Measurements from ENCODE around the gene RBM3.

DNA sequence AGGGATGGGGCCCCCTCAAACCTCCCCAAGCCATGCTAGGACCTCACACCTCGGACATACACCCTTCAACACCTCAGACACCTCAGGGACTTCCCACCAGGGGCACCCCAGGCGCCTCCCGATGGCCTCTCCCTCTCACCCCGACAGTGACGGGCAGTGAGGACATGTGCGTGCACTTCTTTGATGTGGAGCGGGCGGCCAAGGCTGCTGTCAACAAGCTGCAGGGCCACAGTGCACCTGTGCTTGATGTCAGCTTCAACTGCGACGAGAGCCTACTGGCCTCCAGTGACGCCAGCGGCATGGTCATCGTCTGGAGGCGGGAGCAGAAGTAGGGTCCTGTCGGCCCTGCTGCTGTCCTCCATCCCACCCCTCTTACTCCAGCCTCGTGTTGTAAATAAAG is 30.4 kb downstream of the RBM3 start:
- TF ChIP-seq CTCF (IDR thresholded peaks at IDR 0.05; ENCODE audit: borderline replicate concordance, extremely low read depth, low read length, poor library complexity, severe bottlenecking) (no peak), EZH2 (IDR thresholded peaks at IDR 0.05; ENCODE audit: borderline replicate concordance, low read depth, low read length, severe bottlenecking) (no peak)

Data from DND-41 (cell line).